ENCODE results near the gene AGMAT. TPM values are rescaled to one million over a fixed set of nuclear protein-coding genes. Genes with fewer than 3 reads are reported as not detected.

Gene AGMAT
- total and polyA plus RNA-seq, 2 of the 8 experiments (the other 6 are each of a cell fraction or from before 2014, with no cell fraction given), result 3.7 to 5.8 TPM

GRCh38 chr1:15526021-15526489 is 58.8 kb downstream of the AGMAT start:
- Histone ChIP-seq H4K20me1 (replicated peaks in 1 of 2; ENCODE audit: control insufficient read depth in 1 of 2, insufficient read depth in 2 of 2, low read length in 2 of 2) (peaks cover 1 to 3% of the 10 kb centered on the region in 2 experiments), H3K27ac (ENCODE audit: low read depth, low read length) (no peak overlapping the region), H3K79me1 (ENCODE audit: low read depth, low read length) (no peaks in the 10 kb centered on the region), H3K4me1 (replicated peaks in 1 of 4; ENCODE audit: control insufficient read depth in 3 of 4, insufficient read depth in 4 of 4, low read length in 3 of 4) (peaks cover 0 to 8% (median 5%) of the 10 kb centered on the region in 4 experiments; a peak in 4 of 7 replicates), H3K36me3 (ENCODE audit: control insufficient read depth in 2 of 4, insufficient read depth in 4 of 4, low read length in 3 of 4) (peaks cover 0 to 8% (median 1%) of the 10 kb centered on the region in 4 experiments; a peak in 4 of 8 replicates), H2AK5ac (ENCODE audit: low read depth, low read length) (no peak overlapping the region), H2BK20ac (ENCODE audit: low read length) (no peak overlapping the region), H3K14ac (ENCODE audit: insufficient read length) (no peak overlapping the region), H3K4me3 (ENCODE audit: extremely low read depth in 1 of 4, insufficient read depth in 2 of 4, low read depth in 3 of 4, low read length in 4 of 4) (peak overlapping the region; percentile 66 to 90 (median 82); a peak in 7 of 8 replicates), H3K4ac (replicated peaks; ENCODE audit: insufficient read length, low read depth, low read length) (no peak overlapping the region), H3K18ac (ENCODE audit: extremely low read depth, low read length) (no peak overlapping the region), H3K9me3 (ENCODE audit: insufficient read depth in 2 of 2, low read depth in 1 of 2, low read length in 1 of 2) (no peaks in the 10 kb centered on the region), H3K23ac (ENCODE audit: insufficient read length) (no peak overlapping the region), H4K8ac (ENCODE audit: extremely low read depth, insufficient read depth, low read length) (no peak overlapping the region), H2AFZ (ENCODE audit: low read length) (no peak overlapping the region), H3K56ac (replicated peaks; ENCODE audit: insufficient read length, low read depth, low read length) (no peak overlapping the region), H4K5ac (ENCODE audit: insufficient read length, low read depth, low read length) (no peak overlapping the region), H3K4me2 (ENCODE audit: insufficient read depth in 1 of 2, low read depth in 2 of 2, low read length in 2 of 2) (peak overlapping the region; percentile 73 to 93), H3K79me2 (ENCODE audit: control insufficient read depth in 1 of 2, insufficient read depth in 2 of 2, low read length in 2 of 2) (peaks cover 0 to 33% of the 10 kb centered on the region in 2 experiments; a peak in 2 of 4 replicates), H2BK5ac (ENCODE audit: low read depth, low read length) (no peak overlapping the region), H3K27me3 (replicated peaks in 1 of 4; ENCODE audit: control insufficient read depth in 3 of 4, extremely low read depth in 1 of 4, insufficient read depth in 3 of 4, low read length in 3 of 4) (no peaks in the 10 kb centered on the region), H2BK12ac (ENCODE audit: low read depth, low read length) (no peak overlapping the region), H3K9ac (replicated peaks in 1 of 4; ENCODE audit: extremely low read depth in 1 of 4, low read depth in 3 of 4, low read length in 3 of 4) (no peak overlapping the region), H4K91ac (replicated peaks; ENCODE audit: insufficient read length, low read length) (no peak overlapping the region), H2BK15ac (ENCODE audit: low read length) (no peak overlapping the region), H3K23me2 (ENCODE audit: low read depth, low read length) (peaks cover 6% of the 10 kb centered on the region), H2BK120ac (replicated peaks; ENCODE audit: low read depth, low read length) (no peak overlapping the region)
- CTCF ChIA-PET (ENCODE audit: partially characterized antibody), result interaction anchor here (0.5 kb wide), 1 partner anchor 252 kb away, joined by 3 read pairs; no protein-coding TSS in a partner anchor
- TF ChIP-seq KDM1A (IDR thresholded peaks at IDR 0.05; ENCODE audit: borderline replicate concordance, low read length) (no peak), ATF3 (IDR thresholded peaks at IDR 0.05; ENCODE audit: insufficient read depth, low read depth, low read length) (no peak), RFX5 (IDR thresholded peaks at IDR 0.05; ENCODE audit: borderline replicate concordance, low read depth, low read length) (no peak), TCF12 (IDR thresholded peaks at IDR 0.05; ENCODE audit: low read depth, low read length) (no peak), RNF2 (IDR thresholded peaks at IDR 0.05; ENCODE audit: borderline replicate concordance, low read depth, low read length, missing control alignments, poor library complexity, severe bottlenecking) (no peak), TEAD4 (IDR thresholded peaks at IDR 0.05; ENCODE audit: low read depth, low read length) (no peak), HDAC6 (IDR thresholded peaks at IDR 0.05; ENCODE audit: low read depth, low read length) (no peak), GTF2F1 (IDR thresholded peaks at IDR 0.05; ENCODE audit: borderline replicate concordance, low read depth, low read length) (no peak)
- POLR2A ChIA-PET (ENCODE audit: partially characterized antibody), result interaction anchor here (0.6 to 1.8 kb wide), 3 partner anchors 10 to 63 kb away, joined by 3 to 6 read pairs (median 3); no protein-coding TSS in a partner anchor
- FAIRE-seq, result no peak
- DNase-seq (ENCODE audit: low read depth in 1 of 2, low spot score in 2 of 2), result no peak
- WGBS, 2 experiments (ENCODE audit: extremely low coverage in 1 of 2, insufficient coverage in 1 of 2, insufficient read length in 1 of 2, insufficient replicate concordance in 2 of 2, low coverage in 1 of 2, low lambda C conversion rate in 2 of 2, missing lambda C conversion rate in 1 of 2), result 8% methylated on average over 9 of the region's 9 CpGs; no CpG with 5 or more reads in 1 of the 2 experiments
